ENCODE data around the gene MTERF2. TPM values are rescaled to one million over a fixed set of nuclear protein-coding genes. Genes with fewer than 3 reads are reported as not detected.

MTERF2 gene
- total and polyA plus RNA-seq, 4 donors: 6.4 to 18.9 (median 13.7) TPM

GRCh38 chr12:106976668-106977067 lies 10.3 kb downstream of the MTERF2 start:
- DNase-seq (ENCODE audit: low spot score): no peak
- Histone ChIP-seq H3K27me3 (ENCODE audit: control insufficient read depth in 4 of 4, insufficient read depth in 4 of 4, low read length in 3 of 4) (no peaks in the 10 kb centered on the region), H3K27ac (ENCODE audit: low read depth in 1 of 2, low read length in 2 of 2) (peak overlapping the region; percentile 77 to 79), H3K4me1 (ENCODE audit: control insufficient read depth in 4 of 4, insufficient read depth in 4 of 4, low read length in 3 of 4) (peaks cover 18 to 52% (median 28%) of the 10 kb centered on the region in 4 donors), H3K36me3 (ENCODE audit: control insufficient read depth in 4 of 4, insufficient read depth in 3 of 4, low read depth in 1 of 4, low read length in 3 of 4) (no peaks in the 10 kb centered on the region), H3K9ac (ENCODE audit: low read depth in 1 of 2, low read length in 2 of 2) (peak overlapping the region in 1 of 2 donors; percentile 32), H3K9me3 (ENCODE audit: control insufficient read depth in 4 of 4, low read length in 3 of 4) (no peaks in the 10 kb centered on the region), H3K4me3 (ENCODE audit: low read depth in 1 of 3, low read length in 3 of 3) (no peak overlapping the region)
- 32% methylated on average over 1 of the region's 1 CpG for WGBS
- no peak for TF ChIP-seq SP1 (IDR thresholded peaks at IDR 0.05)
- no peak for TF ChIP-seq TAF1 (conservative IDR thresholded peaks at IDR 0.05)
- no peak for TF ChIP-seq RXRA (IDR thresholded peaks at IDR 0.05)
- no peak for TF ChIP-seq MAX (IDR thresholded peaks at IDR 0.05)
- no peak for TF ChIP-seq HNF4A (conservative IDR thresholded peaks at IDR 0.05)
- no peak for TF ChIP-seq JUND (IDR thresholded peaks at IDR 0.05)
- no peak for TF ChIP-seq ZBTB33 (IDR thresholded peaks at IDR 0.05)
- TF ChIP-seq REST (IDR thresholded peaks at IDR 0.05): no peak
- no peak for TF ChIP-seq GABPA (IDR thresholded peaks at IDR 0.05 in 1 of 2, conservative IDR thresholded peaks at IDR 0.05 in 1 of 2)
- no peak for TF ChIP-seq HNF4G (IDR thresholded peaks at IDR 0.05)
- TF ChIP-seq EGR1 (IDR thresholded peaks at IDR 0.05; ENCODE audit: low read depth in 2 of 2): no peak
- TF ChIP-seq FOXA2 (IDR thresholded peaks at IDR 0.05): no peak
- TF ChIP-seq NR2F2 (IDR thresholded peaks at IDR 0.05): no peak
- TF ChIP-seq RAD21 (IDR thresholded peaks at IDR 0.05): no peak
- TF ChIP-seq YY1 (IDR thresholded peaks at IDR 0.05): no peak
- TF ChIP-seq FOXA1 (IDR thresholded peaks at IDR 0.05): no peak
- TF ChIP-seq ATF3 (IDR thresholded peaks at IDR 0.05): no peak
- TF ChIP-seq CTCF (IDR thresholded peaks at IDR 0.05; ENCODE audit: low read depth, low read length, missing input control): no peak

All from liver (tissue), 9 donors.